H9 (cell line): ENCODE measurements around the gene TBXAS1. TPM values are rescaled to one million over a fixed set of nuclear protein-coding genes. Genes with fewer than 3 reads are reported as not detected.

Experiments
- DNase-seq: peaks from one replicate; pipeline ENCODE4 v3.0.0-alpha.2; 2017
- H2AFZ ChIP-seq: one replicate; pipeline ENCODE4 v1.6.1; 2013; ENCODE audit warnings: mild to moderate bottlenecking, low read length, control low read depth, moderate library complexity
- H2AK5ac ChIP-seq: 2 replicates; pipeline ENCODE4 v1.6.1; 2013; ENCODE audit warnings: low read length, control low read depth, mixed read lengths; ENCODE audit not compliant: insufficient read length
- H2BK120ac ChIP-seq: one replicate; pipeline ENCODE4 v1.6.1; 2013; ENCODE audit warnings: low read depth, mild to moderate bottlenecking, low read length, control low read depth, inconsistent platforms; ENCODE audit not compliant: poor library complexity, severe bottlenecking
- H2BK12ac ChIP-seq: 2 replicates; pipeline ENCODE4 v1.6.1; 2013; ENCODE audit warnings: low read length, control low read depth, mixed read lengths, low read depth; ENCODE audit not compliant: insufficient read length
- H2BK15ac ChIP-seq: 2 replicates; pipeline ENCODE4 v1.6.1; 2013; ENCODE audit warnings: low read depth, low read length, control low read depth
- H2BK20ac ChIP-seq: one replicate; pipeline ENCODE4 v1.6.1; 2013; ENCODE audit warnings: low read depth, mild to moderate bottlenecking, low read length, control low read depth, inconsistent platforms; ENCODE audit not compliant: poor library complexity, severe bottlenecking
- H2BK5ac ChIP-seq: 2 replicates; pipeline ENCODE4 v1.6.1; 2013; ENCODE audit warnings: low read length, control low read depth, mixed read lengths; ENCODE audit not compliant: insufficient read length
- H3K14ac ChIP-seq: 2 replicates; pipeline ENCODE4 v1.6.1; 2013; ENCODE audit warnings: low read length, control low read depth; ENCODE audit not compliant: insufficient read depth
- H3K18ac ChIP-seq: 2 replicates; pipeline ENCODE4 v1.6.1; 2013; ENCODE audit warnings: low read depth, mild to moderate bottlenecking, mixed read lengths, low read length, control low read depth; ENCODE audit not compliant: insufficient read length
- H3K23ac ChIP-seq: 2 replicates; pipeline ENCODE4 v1.6.1; 2013; ENCODE audit warnings: low read length, control low read depth, mixed read lengths, low read depth; ENCODE audit not compliant: insufficient read length
- H3K23me2 ChIP-seq: 2 replicates; pipeline ENCODE4 v1.6.1; 2013; ENCODE audit warnings: low read depth, mild to moderate bottlenecking, mixed read lengths, low read length, control low read depth; ENCODE audit not compliant: insufficient read length, poor library complexity, severe bottlenecking
- H3K27ac ChIP-seq: 2 replicates; pipeline ENCODE4 v1.5.1; 2013; ENCODE audit warnings: low read length, control low read depth, mixed read lengths, low read depth; ENCODE audit not compliant: insufficient read length
- H3K27me3 ChIP-seq: 2 replicates; pipeline ENCODE4 v1.6.1; 2013; ENCODE audit warnings: low read length, control low read depth, inconsistent platforms; ENCODE audit not compliant: insufficient read depth
- H3K4ac ChIP-seq: 2 replicates; pipeline ENCODE4 v1.6.1; 2013; ENCODE audit warnings: low read depth, mild to moderate bottlenecking, control low read depth, inconsistent platforms, low read length, moderate library complexity
- H3K4me1 ChIP-seq: 2 replicates; pipeline ENCODE4 v1.6.1; 2013; ENCODE audit warnings: low read length, control low read depth, inconsistent platforms; ENCODE audit not compliant: insufficient read depth
- H3K4me2 ChIP-seq: 2 replicates; pipeline ENCODE4 v1.6.1; 2013; ENCODE audit warnings: low read length, control low read depth, mixed read lengths; ENCODE audit not compliant: insufficient read length, insufficient read depth
- H3K56ac ChIP-seq: 2 replicates; pipeline ENCODE4 v1.6.1; 2013; ENCODE audit warnings: low read depth, mild to moderate bottlenecking, mixed read lengths, low read length, control low read depth; ENCODE audit not compliant: insufficient read length
- H3K79me1 ChIP-seq: 2 replicates; pipeline ENCODE4 v1.6.1; 2013; ENCODE audit warnings: low read depth, mild to moderate bottlenecking, moderate library complexity, low read length, control low read depth, inconsistent platforms; ENCODE audit not compliant: insufficient read depth, poor library complexity, severe bottlenecking
- H3K79me2 ChIP-seq: 2 replicates; pipeline ENCODE4 v1.6.1; 2013; ENCODE audit warnings: low read length, control low read depth, inconsistent platforms; ENCODE audit not compliant: insufficient read depth
- H3K9ac ChIP-seq: 2 replicates; pipeline ENCODE4 v1.6.1; 2013; ENCODE audit warnings: low read length, control low read depth, mixed read lengths; ENCODE audit not compliant: insufficient read length; ENCODE audit errors: extremely low read depth
- H3K9me3 ChIP-seq: one replicate; pipeline ENCODE4 v1.6.1; 2013; ENCODE audit warnings: low read depth, low read length, inconsistent platforms; ENCODE audit not compliant: control insufficient read depth
- H3T11ph ChIP-seq: one replicate; pipeline ENCODE4 v1.6.1; 2013; ENCODE audit warnings: mild to moderate bottlenecking, low read length, control low read depth, inconsistent platforms
- H4K20me1 ChIP-seq: one replicate; pipeline ENCODE4 v1.6.1; 2013; ENCODE audit not compliant: control insufficient read depth, insufficient read length, insufficient read depth
- H4K5ac ChIP-seq: 2 replicates; pipeline ENCODE4 v1.6.1; 2013; ENCODE audit warnings: low read depth, mild to moderate bottlenecking, mixed read lengths, low read length, control low read depth; ENCODE audit not compliant: insufficient read length
- H4K8ac ChIP-seq: replicated peaks from 2 replicates; pipeline ENCODE4 v1.6.1; 2013; ENCODE audit warnings: low read length, control low read depth, mixed read lengths, low read depth; ENCODE audit not compliant: insufficient read length
- H4K91ac ChIP-seq: 2 replicates; pipeline ENCODE4 v1.6.1; 2013; ENCODE audit warnings: low read depth, mild to moderate bottlenecking, moderate library complexity, mixed read lengths, low read length, control low read depth; ENCODE audit not compliant: insufficient read length
- H3K27ac Mint-ChIP-seq, 3 experiments: 2 replicates in 2 of 3; 3 replicates in 1 of 3; pipeline ENCODE4 v1.8.0; 2020 to 2021; ENCODE audit warnings: mixed read lengths in 3 of 3, mild to moderate bottlenecking in 1 of 3, moderate library complexity in 1 of 3
- H3K27me3 Mint-ChIP-seq: 2 replicates; pipeline ENCODE4 v1.8.0; 2021; ENCODE audit warnings: low read depth, mild to moderate bottlenecking, moderate library complexity, mixed read lengths
- H3K36me3 Mint-ChIP-seq, 3 experiments: 2 replicates in 2 of 3; 3 replicates in 1 of 3; pipeline ENCODE4 v1.8.0; 2020 to 2021; ENCODE audit warnings: low read depth in 3 of 3, mixed read lengths in 3 of 3; ENCODE audit not compliant: insufficient read depth in 1 of 3
- H3K4me1 Mint-ChIP-seq, 2 experiments: 2 replicates each; pipeline ENCODE4 v1.8.0; 2020; ENCODE audit warnings: mixed read lengths in 2 of 2
- H3K4me3 Mint-ChIP-seq, 2 experiments: 2 replicates in 1 of 2; 3 replicates in 1 of 2; pipeline ENCODE4 v1.8.0; 2020 to 2021; ENCODE audit warnings: mild to moderate bottlenecking in 2 of 2, mixed read lengths in 2 of 2, moderate library complexity in 1 of 2
- H3K9me3 Mint-ChIP-seq, 2 experiments: 2 replicates in 1 of 2; 3 replicates in 1 of 2; pipeline ENCODE4 v1.8.0; 2020; ENCODE audit warnings: mild to moderate bottlenecking in 2 of 2, mixed read lengths in 2 of 2, moderate library complexity in 1 of 2
- CTCF ChIP-seq: fragments of 200-600 bp; sonication (generic); conservative IDR thresholded peaks from 3 replicates; pipeline ENCODE4 v1.8.0; 2021; ENCODE audit warnings: antibody characterized with exemption, mild to moderate bottlenecking
- WGBS: extraction: QIAGEN DNeasy Blood & Tissue Kit; methylation state at CpG from one replicate; pipeline ENCODE4 v1.1.7; 2013; ENCODE audit warnings: missing lambda C conversion rate, low lambda C conversion rate, mixed read lengths; ENCODE audit not compliant: insufficient read length; ENCODE audit errors: extremely low coverage; 5-methylcytosine and 5-hydroxymethylcytosine counted together
- total RNA-seq: library from RNA; stranded (reverse); gene quantifications from 2 replicates; pipeline ENCODE4 v1.2.1, GENCODE V29; 2021

Gene TBXAS1
- total RNA-seq, 1 experiment from 2014 or later, result 0.39 TPM

- no peak overlapping the region for H3K18ac ChIP-seq
- H3K27ac Mint-ChIP-seq, result peak overlapping the region in 1 of 3 experiments; percentile 17; a peak in 1 of 7 replicates
- no peak overlapping the region for H3K27ac ChIP-seq
- no peak overlapping the region for H2BK20ac ChIP-seq
- H3K27me3 ChIP-seq, result no peaks in the 10 kb centered on the region
- H4K5ac ChIP-seq, result no peak overlapping the region
- H3T11ph ChIP-seq, result no peak overlapping the region
- H3K4ac ChIP-seq, result no peak overlapping the region
- no peak for DNase-seq
- no peaks in the 10 kb centered on the region for H4K20me1 ChIP-seq
- no peak for TF ChIP-seq CTCF
- peaks cover 24 to 26% of the 10 kb centered on the region in 2 experiments for H3K4me1 Mint-ChIP-seq
- H2BK15ac ChIP-seq, result no peak overlapping the region
- H2AK5ac ChIP-seq, result no peak overlapping the region
- H3K23ac ChIP-seq, result no peak overlapping the region
- H2BK5ac ChIP-seq, result no peak overlapping the region
- no peak overlapping the region for H2AFZ ChIP-seq
- no peak overlapping the region for H4K8ac ChIP-seq
- no CpG with 5 or more reads among the region's 6 CpGs for WGBS
- H2BK12ac ChIP-seq, result no peak overlapping the region
- no peak overlapping the region for H2BK120ac ChIP-seq
- no peak overlapping the region for H4K91ac ChIP-seq
- H3K27me3 Mint-ChIP-seq, result peaks cover 2% of the 10 kb centered on the region; the same call in 1 of the 2 replicates
- no peak overlapping the region for H3K9ac ChIP-seq
- no peaks in the 10 kb centered on the region for H3K9me3 ChIP-seq
- no peak overlapping the region for H3K4me3 Mint-ChIP-seq
- H3K14ac ChIP-seq, result no peak overlapping the region
- H3K4me1 ChIP-seq, result peaks cover 4% of the 10 kb centered on the region; the same call in 1 of the 2 replicates
- H3K56ac ChIP-seq, result no peak overlapping the region
- H3K23me2 ChIP-seq, result no peaks in the 10 kb centered on the region
- no peak overlapping the region for H3K4me2 ChIP-seq
- no peaks in the 10 kb centered on the region for H3K9me3 Mint-ChIP-seq
- no peaks in the 10 kb centered on the region; a peak in 1 of 7 replicates for H3K36me3 Mint-ChIP-seq
- H3K79me1 ChIP-seq, result no peaks in the 10 kb centered on the region
- no peaks in the 10 kb centered on the region for H3K79me2 ChIP-seq
Measured at GRCh38 chr7:139937715-139938114, 108.7 kb downstream of the TBXAS1 start.
